HG03135 (cell line): Measurements from ENCODE around the gene EXOC6B.

ENCODE experiments used
- ATAC-seq: cut with Tn5 transposase; IDR thresholded peaks from one replicate; pipeline ENCODE4 v1.9.1; 2021; ENCODE audit warnings: mild to moderate bottlenecking, moderate library complexity; ENCODE audit not compliant: unreplicated experiment

The EXOC6B gene

DNA sequence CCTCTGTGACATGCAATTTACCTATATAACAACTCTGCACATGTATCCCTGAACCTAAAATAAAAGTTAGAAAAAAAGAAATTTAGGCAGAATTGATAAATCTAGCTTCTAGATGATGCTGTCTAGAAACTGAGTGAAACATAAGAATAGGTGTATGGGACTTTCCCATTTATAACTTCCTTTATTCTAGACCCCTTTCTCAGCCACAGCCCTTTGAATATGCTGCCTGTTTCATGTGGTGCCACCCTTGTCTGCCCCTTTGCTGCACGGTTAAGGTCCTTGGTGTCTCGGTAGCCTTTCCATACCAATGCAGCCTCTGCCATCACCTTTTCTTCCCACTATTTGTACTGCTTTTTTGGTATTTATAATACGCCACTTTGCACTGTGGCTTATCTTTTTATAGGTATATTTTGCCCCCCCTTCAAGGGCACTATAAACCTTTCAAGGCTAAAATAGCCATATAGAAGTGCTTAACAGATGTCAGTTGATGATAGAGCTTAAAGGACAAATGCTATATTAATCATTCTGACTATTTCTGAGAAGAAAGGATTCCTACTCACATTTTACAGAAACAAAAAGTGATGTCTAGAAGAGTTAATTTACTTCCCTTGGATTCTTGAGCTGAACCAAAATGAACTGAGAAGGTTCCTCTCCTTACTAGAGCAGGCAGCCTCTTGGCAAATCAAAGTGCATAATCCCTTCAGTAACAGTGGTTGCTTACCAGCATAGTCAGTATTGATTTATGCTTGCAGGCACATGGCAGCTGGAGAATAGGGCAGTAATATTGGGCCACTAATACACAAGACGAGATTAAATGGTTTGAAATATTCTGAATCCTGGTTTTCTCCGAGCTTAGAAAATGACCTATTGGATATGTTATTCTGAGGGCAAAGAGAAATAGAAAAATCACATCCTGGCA, 590.1 kb downstream of the EXOC6B start:
- no peak for ATAC-seq

DNA sequence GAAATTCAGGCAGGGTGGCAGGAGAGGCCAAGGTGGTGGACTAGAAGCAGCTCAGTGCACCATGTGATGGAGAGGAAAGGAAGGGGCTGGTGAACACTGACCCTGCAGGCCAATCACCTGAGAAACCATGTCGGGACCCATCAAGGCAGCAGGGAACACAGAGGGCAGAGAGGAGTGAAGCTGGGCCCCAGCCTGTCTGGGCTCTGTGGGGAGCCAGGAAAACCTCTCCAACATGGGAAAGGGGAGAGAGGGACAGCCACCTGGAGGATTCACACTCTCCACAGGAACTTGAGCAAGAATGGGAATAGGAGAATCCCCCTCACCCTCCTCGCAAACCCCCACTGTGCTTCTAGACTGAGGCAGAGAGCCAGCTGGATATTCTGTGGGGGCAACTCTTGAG, 592.6 kb downstream of the EXOC6B start:
- ATAC-seq: no peak

DNA sequence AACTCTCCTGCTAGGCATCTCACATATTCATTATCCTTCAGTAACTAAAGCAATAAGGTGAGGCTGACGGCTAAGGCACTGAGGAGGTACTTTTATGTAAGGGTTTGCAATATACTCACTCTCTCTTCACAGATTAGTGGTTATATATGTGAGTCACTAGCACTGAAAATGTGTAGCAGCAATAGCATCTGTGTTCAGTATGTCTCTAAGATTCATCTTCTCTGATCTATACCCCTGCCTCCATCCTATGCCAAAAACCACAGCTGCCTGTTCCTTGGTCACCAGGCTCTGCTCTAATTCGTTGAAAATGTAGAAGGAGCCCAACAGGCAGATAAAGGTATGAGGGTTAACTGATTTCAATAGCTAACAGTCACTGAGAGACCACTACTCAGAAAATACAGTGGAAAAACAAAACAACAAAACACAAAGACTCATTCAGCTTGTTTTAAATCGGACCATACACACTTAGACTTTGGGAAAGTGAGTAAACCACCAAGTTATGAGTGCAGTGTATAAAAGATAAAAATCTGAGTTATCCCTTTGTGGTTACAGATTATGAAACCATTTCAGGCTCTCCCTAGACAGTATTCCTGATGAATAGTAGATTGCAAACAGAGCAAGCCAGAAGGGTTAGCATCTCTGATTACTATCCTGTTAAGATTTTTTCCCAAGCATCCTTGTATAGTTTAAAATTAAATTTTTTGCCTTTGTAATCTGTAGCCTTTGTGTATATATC, 602.8 kb downstream of the EXOC6B start:
- no peak for ATAC-seq

DNA sequence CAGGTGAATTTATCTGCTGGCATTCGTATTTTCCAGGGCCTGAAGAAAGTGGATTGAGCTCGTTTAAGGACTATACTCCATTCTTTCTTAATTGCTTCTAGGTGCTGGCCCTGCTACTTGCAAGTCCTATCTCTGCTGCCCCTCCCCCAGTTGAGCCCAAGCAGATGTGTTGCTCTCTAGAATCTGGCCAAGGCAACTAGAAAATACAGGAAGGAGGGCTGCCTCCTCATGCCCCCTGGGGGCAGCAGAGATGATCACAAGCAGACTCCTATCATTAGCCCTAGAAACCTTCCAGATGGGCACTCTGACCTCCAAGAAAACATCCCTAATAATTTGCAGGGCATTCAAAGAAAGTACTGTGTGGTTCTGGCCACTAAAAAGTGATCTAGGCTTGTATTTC, 605.7 kb downstream of the EXOC6B start:
- ATAC-seq: no peak

DNA sequence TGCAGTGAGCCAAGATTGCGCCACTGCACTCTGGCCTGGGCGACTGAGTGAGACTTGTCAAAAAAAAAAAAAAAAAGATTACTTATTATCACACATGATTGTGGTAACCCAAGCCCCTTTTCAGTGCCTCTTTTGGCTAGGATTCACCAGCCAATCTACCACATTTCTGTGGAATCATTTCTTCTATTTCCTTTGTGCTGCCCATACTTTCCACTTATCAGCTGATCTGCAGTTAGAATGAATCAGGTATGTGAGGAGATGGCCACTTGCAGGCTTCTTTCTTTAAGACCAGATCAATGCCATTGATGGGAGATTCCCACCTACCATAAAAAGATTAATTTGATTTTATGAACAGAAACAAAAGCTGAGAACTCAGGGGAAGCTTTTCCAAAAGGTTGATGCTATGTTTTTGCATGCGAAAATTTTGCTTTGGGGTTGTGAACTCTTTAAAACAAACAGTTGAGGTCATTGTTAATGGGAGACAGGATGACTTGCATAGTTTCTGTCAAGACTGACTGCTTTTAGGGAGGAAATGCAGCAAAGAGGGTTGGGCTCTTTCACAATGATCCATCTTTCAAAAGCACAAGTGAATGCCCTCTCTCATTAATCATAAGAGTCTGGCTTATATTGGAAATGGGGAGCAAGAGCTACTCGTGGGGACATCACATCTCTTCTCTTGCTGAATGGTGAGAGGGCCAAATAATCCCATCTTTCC, 611.2 kb downstream of the EXOC6B start:
- no peak for ATAC-seq

DNA sequence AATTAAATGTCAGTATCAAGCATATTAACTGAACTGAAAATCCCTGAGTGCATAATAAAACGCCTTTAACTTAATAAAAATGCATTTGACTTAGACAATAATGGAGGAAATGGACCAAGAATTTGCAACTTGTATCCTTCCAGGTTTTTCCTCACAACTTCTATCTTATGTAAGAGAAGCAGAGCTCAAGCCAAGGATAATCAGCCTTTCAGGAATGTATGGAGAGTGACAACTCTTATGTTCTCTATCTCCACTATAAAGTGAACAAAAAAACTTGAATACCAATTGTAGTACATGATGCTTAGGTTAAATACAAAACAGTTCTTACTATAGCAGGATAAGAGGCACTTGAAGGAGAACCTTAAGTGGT, 613.4 kb downstream of the EXOC6B start:
- ATAC-seq: no peak

DNA sequence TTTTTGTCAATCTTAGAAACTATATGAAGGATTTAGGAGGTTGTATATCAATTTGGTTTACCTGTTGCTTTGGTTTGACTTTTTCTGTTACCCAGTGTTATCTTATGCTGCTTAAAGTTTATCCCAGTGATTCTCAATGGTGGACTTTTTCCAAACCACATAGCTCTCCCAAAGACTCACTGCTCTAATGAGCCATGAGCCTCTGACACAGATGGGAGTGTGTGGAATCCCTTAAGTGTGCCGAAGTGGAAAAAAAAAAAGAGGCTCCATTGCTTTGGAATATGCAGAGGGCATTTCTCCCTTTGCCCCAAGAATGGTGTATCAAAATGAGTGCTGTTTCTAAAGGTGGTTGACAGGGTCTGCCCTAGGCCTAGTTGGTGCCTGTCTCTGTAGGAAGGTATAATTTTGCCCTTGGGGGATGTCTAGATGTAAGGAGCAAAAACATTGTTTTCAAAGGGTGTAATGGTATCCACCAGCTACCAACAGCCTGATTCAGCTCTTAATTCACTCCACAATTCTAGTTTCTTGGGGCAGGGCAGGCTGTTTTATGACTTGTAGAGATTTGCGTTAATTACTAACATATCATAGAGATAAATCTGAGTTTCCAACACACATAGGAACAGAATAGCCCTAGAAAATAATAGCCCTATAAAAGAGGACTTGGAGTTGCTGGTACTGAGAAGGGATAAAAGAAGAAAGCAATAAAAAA, 613.9 kb downstream of the EXOC6B start:
- ATAC-seq: no peak

DNA sequence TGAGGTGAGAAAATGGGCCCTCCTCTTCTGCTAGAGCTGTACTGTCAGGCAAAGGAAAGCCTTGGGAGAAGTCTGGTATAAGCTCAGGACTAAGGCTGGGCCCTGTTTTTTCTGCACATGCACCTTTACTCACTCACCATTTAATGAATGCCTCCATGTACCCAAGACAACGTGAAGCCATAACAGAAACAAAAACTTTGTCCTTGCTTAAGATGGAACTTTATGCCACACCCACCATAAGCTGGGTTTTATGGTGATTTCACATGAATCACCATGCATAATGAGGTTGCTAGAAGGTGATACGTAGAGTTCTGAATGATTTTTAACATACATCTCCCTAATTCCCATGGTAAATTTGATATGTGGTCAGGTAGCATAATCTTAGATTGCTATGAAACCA, 614.5 kb downstream of the EXOC6B start:
- no peak for ATAC-seq

DNA sequence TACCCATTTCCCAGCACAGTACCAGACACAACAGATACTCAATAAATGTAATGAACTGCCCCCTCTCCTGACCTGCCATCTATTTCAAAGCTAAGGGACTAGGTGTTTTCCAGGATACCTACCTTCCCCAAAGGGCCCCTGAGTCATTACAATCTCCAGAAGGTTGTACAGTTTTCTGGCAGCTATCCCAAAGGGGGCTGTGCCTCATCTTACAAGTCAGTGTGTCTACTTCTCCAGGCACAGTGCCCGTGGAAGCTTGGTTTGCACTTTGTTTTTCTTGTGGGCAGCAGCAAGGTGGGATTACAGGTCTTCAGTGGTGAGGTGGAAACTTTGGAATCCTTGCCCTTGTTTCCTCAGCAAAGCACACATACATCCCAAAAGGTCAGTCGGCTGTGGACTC, 615.4 kb downstream of the EXOC6B start:
- no peak for ATAC-seq

DNA sequence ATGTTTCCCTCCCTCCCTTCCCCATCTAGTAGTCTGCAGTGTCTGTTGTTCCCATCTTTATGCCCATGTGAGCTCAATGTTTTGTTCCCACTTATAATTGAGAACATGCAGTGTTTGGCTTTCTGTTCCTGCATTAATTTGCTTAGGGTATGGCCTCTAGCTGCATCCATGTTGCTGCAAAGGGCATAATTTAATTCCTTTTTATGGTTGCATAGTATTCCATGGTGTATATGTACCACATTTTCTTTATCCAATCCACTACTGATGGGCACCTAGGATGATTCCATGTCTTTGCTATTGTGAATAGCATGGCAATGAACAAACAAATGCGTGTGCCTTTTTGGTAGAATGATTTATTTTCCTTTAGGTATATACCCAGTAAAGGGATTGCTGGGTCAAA, 617.6 kb downstream of the EXOC6B start:
- ATAC-seq: no peak

DNA sequence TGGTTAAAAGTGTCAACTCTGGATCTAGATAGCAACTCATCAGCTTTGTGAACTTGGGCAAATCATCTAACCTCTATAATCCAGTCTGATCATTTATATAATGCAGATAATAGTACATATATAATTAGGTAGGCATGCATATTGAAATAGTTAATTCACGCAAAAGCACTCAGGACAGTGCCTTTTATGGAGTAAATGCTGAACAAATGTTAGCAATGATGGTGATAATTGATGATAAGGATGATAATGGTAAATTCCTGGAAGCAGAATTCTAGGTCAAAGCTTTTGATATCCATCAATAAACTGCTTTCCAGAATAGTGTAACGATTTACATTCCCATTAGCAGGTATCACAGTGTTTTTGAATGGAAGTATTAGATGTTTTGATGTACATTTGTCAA, 618.5 kb downstream of the EXOC6B start:
- no peak for ATAC-seq

DNA sequence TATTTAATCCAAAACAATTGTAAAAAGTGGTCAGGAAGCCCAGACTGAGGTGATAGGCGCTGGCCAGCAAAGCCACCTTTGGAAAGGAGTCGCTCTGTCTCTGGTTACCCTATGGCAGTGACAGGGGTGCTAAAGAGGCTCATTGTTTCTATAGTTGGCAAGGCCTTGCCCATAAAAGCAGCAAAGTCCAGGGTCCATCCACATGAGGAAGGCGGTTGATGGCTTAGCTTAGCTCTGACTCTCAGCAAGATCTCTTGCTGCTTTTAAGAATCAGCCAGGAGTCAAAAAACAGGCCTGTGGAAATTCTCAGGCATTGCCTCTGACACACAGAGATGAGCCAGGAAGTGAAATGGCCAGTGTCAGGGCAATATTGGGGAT, 620.3 kb downstream of the EXOC6B start:
- no peak for ATAC-seq

DNA sequence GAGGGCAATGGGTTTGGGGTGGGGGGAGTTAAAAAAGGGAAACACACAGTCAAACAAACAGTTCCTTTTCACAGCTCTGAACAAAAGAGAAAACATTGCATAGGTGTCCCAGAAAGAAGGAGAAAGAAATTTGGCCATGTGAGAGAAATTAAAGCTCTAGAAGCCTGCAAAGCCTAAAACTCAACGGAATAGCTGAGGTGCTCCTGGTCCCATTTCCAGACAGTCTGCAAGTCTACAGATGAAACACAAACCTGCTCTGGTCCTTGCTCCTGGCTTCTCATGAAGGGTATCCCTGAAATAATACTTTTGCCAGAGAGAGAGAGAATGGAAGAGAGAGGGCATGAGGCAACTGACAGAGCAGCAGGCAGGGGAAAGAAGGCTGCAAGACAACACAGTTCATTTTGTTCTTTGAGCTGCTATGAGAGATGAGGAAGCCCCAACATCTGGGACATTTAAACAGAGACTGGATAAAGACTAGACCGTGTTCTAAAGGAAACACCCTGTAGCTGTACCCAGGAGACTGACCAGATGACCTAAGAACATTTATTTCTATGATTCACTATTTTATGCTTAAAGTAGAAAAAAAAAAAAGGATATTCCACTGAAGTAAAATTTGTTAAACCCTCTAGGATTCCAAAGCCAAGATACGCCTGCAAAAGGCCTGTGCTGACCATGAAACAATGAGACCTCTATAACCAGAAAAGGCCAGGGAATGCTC, 620.9 kb downstream of the EXOC6B start:
- ATAC-seq: no peak

DNA sequence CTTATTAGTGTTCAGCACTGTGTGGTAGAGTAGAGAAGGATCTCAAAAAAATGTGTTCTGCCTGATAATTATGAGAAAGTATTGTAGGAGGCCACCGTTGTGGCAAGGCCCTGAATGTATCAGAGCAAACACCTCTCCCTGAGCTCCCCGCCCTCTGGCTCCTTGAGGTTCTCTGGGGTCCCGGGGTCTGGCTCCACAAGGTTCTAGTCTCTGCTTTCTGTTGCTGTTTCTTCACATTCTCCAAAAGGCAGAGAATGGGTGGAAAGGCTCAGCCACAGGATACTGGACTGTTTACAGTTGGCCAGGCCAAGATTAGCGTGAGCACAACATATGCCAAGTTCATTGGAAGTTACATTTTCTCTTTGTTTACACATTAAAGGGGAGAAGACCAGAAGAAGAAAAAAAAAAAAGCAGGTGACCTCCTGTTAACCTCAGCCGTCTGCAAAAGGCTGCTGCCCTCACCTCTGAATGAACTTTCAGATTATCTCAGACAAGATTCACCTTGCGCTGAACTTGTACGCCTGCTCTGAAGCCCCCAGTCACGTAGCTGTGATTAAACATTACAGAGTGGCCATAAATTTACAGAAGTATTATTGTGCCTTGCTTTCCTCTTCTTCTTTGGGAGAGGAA, 621.6 kb downstream of the EXOC6B start:
- ATAC-seq: no peak

DNA sequence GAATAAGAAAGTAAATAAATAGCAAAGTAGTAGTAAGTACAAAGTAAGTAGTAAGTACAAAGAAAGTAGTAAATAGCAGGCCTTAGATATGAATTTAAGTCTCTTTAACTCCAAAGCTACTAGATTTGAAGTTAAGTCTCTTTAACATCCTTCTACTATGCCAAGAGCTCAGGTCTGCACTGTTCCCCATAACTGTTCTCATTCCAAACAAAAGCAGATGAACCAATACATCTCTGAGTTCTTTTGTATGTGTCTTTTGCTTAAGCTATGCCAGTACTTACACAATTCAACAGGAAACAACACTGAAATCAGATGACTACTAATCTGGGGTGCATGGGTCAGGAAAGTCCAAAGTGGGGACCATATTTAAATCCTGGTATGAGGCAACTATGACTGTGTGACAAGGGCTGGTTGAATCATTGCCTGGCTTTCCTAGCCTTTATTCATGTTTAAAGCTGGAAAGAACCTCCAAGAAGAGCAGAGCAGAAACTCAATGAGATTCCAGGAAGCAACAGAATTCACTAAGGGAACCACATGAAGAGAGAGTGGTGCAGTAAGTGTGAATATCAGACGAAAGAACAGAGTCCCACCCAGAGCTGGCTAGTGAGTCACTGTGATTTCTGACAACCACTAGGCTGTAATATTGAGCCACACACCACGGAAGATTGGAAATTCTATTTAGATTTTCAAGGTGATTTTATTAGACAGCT, 627.1 kb downstream of the EXOC6B start:
- ATAC-seq: no peak

DNA sequence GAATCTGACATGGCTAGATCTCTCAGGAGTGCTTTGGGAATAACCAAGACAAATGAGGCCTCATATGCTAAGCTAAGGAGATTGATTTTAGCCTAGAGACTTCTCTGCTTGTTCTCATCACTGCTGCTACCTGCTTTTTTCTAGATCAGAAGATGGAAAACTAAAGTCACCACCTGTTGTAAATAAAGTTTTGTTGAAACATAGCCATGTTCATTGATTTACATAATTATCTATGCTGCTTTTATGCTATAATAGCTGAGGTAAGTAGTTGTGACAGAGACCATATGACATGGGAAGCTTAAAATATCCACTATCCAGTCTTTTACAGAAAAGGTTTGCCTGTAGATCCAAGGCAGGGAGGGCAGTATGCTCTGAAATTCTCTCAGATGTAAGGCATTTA, 632.1 kb downstream of the EXOC6B start:
- ATAC-seq: no peak

DNA sequence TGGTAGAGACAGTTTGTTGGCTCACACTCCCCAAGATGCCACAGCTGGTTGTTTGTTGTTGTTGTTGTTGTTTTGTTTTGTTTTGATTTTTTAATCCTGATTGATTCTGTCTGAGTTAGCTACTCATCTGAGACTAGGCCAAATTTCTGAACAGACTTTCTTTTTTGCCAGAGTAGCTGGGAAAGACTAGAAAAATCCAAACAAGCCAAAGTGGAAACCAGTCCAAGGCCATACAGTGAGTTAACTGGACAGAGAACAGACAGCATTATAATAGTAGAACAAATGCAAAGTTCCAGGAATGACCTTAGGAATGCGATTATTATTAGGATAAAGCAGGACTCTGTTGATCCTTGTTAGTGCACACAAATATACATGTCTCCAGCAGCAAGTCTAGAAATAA, 634.4 kb downstream of the EXOC6B start:
- ATAC-seq: no peak

DNA sequence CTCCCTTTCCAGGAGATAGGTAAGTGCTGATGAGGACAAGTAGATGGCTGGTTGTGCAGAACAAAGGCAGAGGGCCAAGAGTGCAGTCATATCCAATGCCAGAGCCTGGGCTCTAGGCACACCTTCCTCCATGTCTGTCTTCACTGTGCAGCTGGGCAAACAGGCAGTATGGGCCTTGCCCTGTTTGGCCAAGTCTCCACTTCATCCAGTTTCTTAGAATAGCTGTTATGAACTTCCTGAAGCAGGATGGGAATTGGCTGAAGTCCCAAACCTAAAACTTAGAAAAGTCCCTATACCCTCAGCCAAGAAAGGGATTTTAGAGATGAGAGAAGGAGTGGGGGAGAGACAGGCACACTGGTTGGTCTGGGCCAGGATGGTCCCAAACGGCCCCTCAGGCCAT, 640.6 kb downstream of the EXOC6B start:
- no peak for ATAC-seq

DNA sequence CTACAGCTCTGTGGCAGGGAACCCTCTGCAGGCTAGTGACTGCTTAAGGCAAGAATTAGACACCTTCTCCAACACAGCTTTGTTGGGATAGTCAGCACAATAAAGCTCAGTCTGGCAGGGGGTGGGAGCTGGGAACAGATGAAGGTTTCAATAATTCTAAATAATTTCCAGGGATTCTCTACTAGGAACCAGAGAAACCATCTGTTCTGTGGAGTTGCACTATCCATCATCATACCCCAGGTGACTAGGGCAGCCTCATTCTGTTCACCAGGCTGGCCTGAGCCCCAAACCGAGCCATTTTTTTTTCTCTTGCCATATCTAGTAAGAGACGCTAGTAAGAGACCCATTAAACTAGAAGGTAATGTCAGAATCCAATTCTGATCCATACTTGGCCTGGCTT, 642.4 kb downstream of the EXOC6B start:
- no peak for ATAC-seq
